LNCAP (cell line): Measurements from ENCODE around the gene SCYGR2.

Experiments
- CTCF ChIP-seq: fragments of 450-650 bp; IDR thresholded peaks from 2 replicates; pipeline ENCODE4 v1.5.1; 2017; ENCODE audit warnings: mild to moderate bottlenecking

SCYGR2 gene

GRCh38 chr2:227623226-227623625 is 24.5 kb downstream of the SCYGR2 start:
- no peak for TF ChIP-seq CTCF

- TF ChIP-seq CTCF, result no peak
Observed at GRCh38 chr2:227625420-227625819, 26.7 kb downstream of the SCYGR2 start.

- no peak for TF ChIP-seq CTCF
Observed at GRCh38 chr2:227626580-227627151, 28.0 kb downstream of the SCYGR2 start.

GRCh38 chr2:227627769-227628168 is 29.1 kb downstream of the SCYGR2 start:
- no peak for TF ChIP-seq CTCF

- TF ChIP-seq CTCF, result no peak
Observed at GRCh38 chr2:227629435-227629834, 30.7 kb downstream of the SCYGR2 start.

GRCh38 chr2:227630322-227630721 is 31.6 kb downstream of the SCYGR2 start:
- TF ChIP-seq CTCF, result no peak

- TF ChIP-seq CTCF, result no peak
Observed at GRCh38 chr2:227632827-227633226, 34.1 kb downstream of the SCYGR2 start.

GRCh38 chr2:227634201-227634600 is 35.5 kb downstream of the SCYGR2 start:
- TF ChIP-seq CTCF, result no peak
